Lung (tissue), 12 donors: ENCODE measurements around the gene SCUBE3. TPM values are rescaled to one million over a fixed set of nuclear protein-coding genes. Genes with fewer than 3 reads are reported as not detected.

Source experiments
- ATAC-seq: fragments of 200-7000 bp; cut with Tn5 transposase; one replicate; pipeline ENCODE4 v1.9.1; 2020; ENCODE audit warnings: moderate number of reproducible peaks; ENCODE audit not compliant: insufficient read depth, low FRiP score
- DNase-seq, 3 donors: peaks; one replicate each; pipeline ENCODE4 v3.0.0-alpha.2; 2013 to 2017
- H3K27ac ChIP-seq, 2 donors: one replicate each; pipeline ENCODE4 v1.5.1; 2013; ENCODE audit warnings: mild to moderate bottlenecking in 2 of 2, moderate library complexity in 2 of 2, control low read depth in 1 of 2, inconsistent platforms in 1 of 2, low read depth in 1 of 2, low read length in 1 of 2
- H3K27me3 ChIP-seq, 3 donors: one replicate each; pipeline ENCODE4 v1.5.1; 2013; ENCODE audit warnings: low read length in 2 of 3; ENCODE audit not compliant: control insufficient read depth in 3 of 3, insufficient read depth in 3 of 3
- H3K36me3 ChIP-seq, 4 donors: one replicate each; pipeline ENCODE4 v1.5.1; 2013; ENCODE audit warnings: low read length in 4 of 4, mild to moderate bottlenecking in 1 of 4, moderate library complexity in 1 of 4; ENCODE audit not compliant: control insufficient read depth in 4 of 4, insufficient read depth in 4 of 4
- H3K4me1 ChIP-seq, 5 donors: one replicate each; pipeline ENCODE4 v1.5.1; 2013; ENCODE audit warnings: low read length in 5 of 5, mild to moderate bottlenecking in 2 of 5, moderate library complexity in 1 of 5; ENCODE audit not compliant: control insufficient read depth in 5 of 5, insufficient read depth in 5 of 5
- H3K4me3 ChIP-seq: one replicate; pipeline ENCODE4 v1.5.1; 2013; ENCODE audit warnings: mild to moderate bottlenecking, control low read depth, moderate library complexity
- H3K9ac ChIP-seq, 2 donors: one replicate each; pipeline ENCODE4 v1.5.1; 2013; ENCODE audit warnings: low read length in 2 of 2, control low read depth in 1 of 2; ENCODE audit not compliant: insufficient read depth in 1 of 2
- H3K9me3 ChIP-seq, 4 donors: one replicate each; pipeline ENCODE4 v1.5.1; 2013; ENCODE audit warnings: low read length in 3 of 4, mild to moderate bottlenecking in 1 of 4, moderate library complexity in 1 of 4; ENCODE audit not compliant: control insufficient read depth in 4 of 4, insufficient read depth in 3 of 4
- CTCF ChIP-seq: IDR thresholded peaks from 2 replicates; pipeline ENCODE4 v1.5.1; 2012; ENCODE audit warnings: mild to moderate bottlenecking; ENCODE audit errors: control extremely low read depth, extremely low read depth
- WGBS, 2 donors: extraction: QIAGEN DNeasy Blood & Tissue Kit; methylation state at CpG; one replicate each; pipeline ENCODE4 v1.1.7; 2013; 5-methylcytosine and 5-hydroxymethylcytosine counted together
- polyA plus RNA-seq, 2 donors: library from polyadenylated mRNA; stranded (reverse); fragments of 200-250 nt; gene quantifications; one replicate each; pipeline ENCODE4 v1.2.1, GENCODE V29; 2013
- total RNA-seq, 2 donors: library from RNA; depleted of rRNA in 1 of 2; stranded (reverse); fragments of >200 nt in 1 of 2; gene quantifications; one replicate each; pipeline ENCODE4 v1.2.1, GENCODE V29; 2014 to 2021
- donor health status: control.
- donor health status: control.
- donor health status: Bipolar disorder and iron deficiency.
- donor health status: healthy.
- donor health status: DM: yes; HTN: yes; CAD: no.

Gene SCUBE3
- total and polyA plus RNA-seq, 4 donors = 0.02 to 2.1 (median 0.92) TPM

- ATAC-seq = no peak
- 68 to 73% methylated on average over 7 of the region's 7 CpGs for WGBS, 2 donors
- H3K4me3 ChIP-seq = no peak overlapping the region
These were observed 40.2 kb upstream of the SCUBE3 start for GRCh38 chr6:35173427-35174087.

DNA sequence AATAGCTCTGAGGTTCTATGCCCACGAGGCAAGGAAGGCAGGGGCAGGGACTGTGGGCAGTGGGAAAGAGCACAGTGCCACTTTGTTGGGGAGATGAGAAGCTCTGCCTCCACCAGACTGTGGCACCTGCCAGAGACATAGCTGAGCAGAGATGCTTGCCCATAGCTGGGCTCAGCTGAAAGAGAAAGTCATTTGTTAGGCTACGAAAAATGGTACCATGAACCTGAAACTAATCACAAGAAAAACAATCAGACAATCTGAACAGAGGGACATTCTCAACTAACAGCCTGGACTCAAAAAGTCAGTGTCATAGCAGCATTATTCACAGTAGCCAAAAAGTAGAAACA, 39.7 kb upstream of the SCUBE3 start:
- H3K36me3 ChIP-seq = no peaks in the 10 kb centered on the region
- H3K9ac ChIP-seq = no peak overlapping the region
- no peak for TF ChIP-seq CTCF
- H3K27ac ChIP-seq = no peak overlapping the region
- no peaks in the 10 kb centered on the region for H3K9me3 ChIP-seq
- no peaks in the 10 kb centered on the region for H3K27me3 ChIP-seq
- peaks cover 0 to 14% (median 0%) of the 10 kb centered on the region in 5 donors for H3K4me1 ChIP-seq
- no peak for DNase-seq
- 73 to 88% methylated on average over 2 of the region's 2 CpGs for WGBS, 2 donors
- no peak for ATAC-seq
- H3K4me3 ChIP-seq = no peak overlapping the region

More at GRCh38 chr6:35173427-35174087, 40.2 kb upstream of the SCUBE3 start:
- no peak overlapping the region for H3K9ac ChIP-seq
- no peak for DNase-seq
- no peaks in the 10 kb centered on the region for H3K36me3 ChIP-seq
- peaks cover 0 to 16% (median 0%) of the 10 kb centered on the region in 5 donors for H3K4me1 ChIP-seq
- H3K9me3 ChIP-seq = no peaks in the 10 kb centered on the region
- H3K27me3 ChIP-seq = no peaks in the 10 kb centered on the region
- TF ChIP-seq CTCF = no peak
- no peak overlapping the region for H3K27ac ChIP-seq

GRCh38 chr6:35174501-35174900, 39.3 kb upstream of the SCUBE3 start:
- H3K9ac ChIP-seq = no peak overlapping the region
- 94 to 98% methylated on average over 4 of the region's 4 CpGs for WGBS, 2 donors

More at GRCh38 chr6:35174501-35174900, 39.3 kb upstream of the SCUBE3 start:
- H3K36me3 ChIP-seq = no peaks in the 10 kb centered on the region
- no peaks in the 10 kb centered on the region for H3K9me3 ChIP-seq
- H3K27ac ChIP-seq = no peak overlapping the region
- no peak overlapping the region for H3K4me3 ChIP-seq
- TF ChIP-seq CTCF = no peak
- ATAC-seq (no peak), DNase-seq (no peak)
- peaks cover 0 to 18% (median 0%) of the 10 kb centered on the region in 5 donors for H3K4me1 ChIP-seq
- no peaks in the 10 kb centered on the region for H3K27me3 ChIP-seq
